ENCODE results near the gene ZC3HAV1L. TPM values are rescaled to one million over a fixed set of nuclear protein-coding genes. Genes with fewer than 3 reads are reported as not detected.
"Not testable (repeated sequence)": the region's sequence is repeated elsewhere in the genome, so short reads cannot be mapped to it uniquely, and the experiment has no call there.

ZC3HAV1L gene
- total and polyA plus RNA-seq, 4 donors = 0.51 to 17.5 (median 4.0) TPM

GRCh38 chr7:139034336-139034735 is 1.5 kb downstream of the ZC3HAV1L start:
- ATAC-seq (ENCODE audit: low FRiP score) = no peak
- Histone ChIP-seq H3K4me3 (ENCODE audit: low read length in 2 of 2) (no peak overlapping the region), H3K27ac (ENCODE audit: low read depth in 1 of 2, low read length in 2 of 2) (no peak overlapping the region), H3K36me3 (ENCODE audit: control insufficient read depth in 1 of 2, insufficient read depth in 2 of 2, low read length in 1 of 2) (no peaks in the 10 kb centered on the region), H3K9me3 (ENCODE audit: control insufficient read depth, low read length) (no peaks in the 10 kb centered on the region), H3K4me1 (ENCODE audit: control insufficient read depth in 1 of 2, insufficient read depth in 2 of 2, low read length in 2 of 2) (no peaks in the 10 kb centered on the region), H3K27me3 (ENCODE audit: control insufficient read depth in 1 of 2, insufficient read depth in 2 of 2, low read length in 1 of 2) (no peaks in the 10 kb centered on the region)
- DNase-seq = no peak
- 90 to 91% methylated on average over 5 of the region's 5 CpGs for WGBS, 2 donors
- intact Hi-C loops (cut with DNase I) = no loop called here

DNA sequence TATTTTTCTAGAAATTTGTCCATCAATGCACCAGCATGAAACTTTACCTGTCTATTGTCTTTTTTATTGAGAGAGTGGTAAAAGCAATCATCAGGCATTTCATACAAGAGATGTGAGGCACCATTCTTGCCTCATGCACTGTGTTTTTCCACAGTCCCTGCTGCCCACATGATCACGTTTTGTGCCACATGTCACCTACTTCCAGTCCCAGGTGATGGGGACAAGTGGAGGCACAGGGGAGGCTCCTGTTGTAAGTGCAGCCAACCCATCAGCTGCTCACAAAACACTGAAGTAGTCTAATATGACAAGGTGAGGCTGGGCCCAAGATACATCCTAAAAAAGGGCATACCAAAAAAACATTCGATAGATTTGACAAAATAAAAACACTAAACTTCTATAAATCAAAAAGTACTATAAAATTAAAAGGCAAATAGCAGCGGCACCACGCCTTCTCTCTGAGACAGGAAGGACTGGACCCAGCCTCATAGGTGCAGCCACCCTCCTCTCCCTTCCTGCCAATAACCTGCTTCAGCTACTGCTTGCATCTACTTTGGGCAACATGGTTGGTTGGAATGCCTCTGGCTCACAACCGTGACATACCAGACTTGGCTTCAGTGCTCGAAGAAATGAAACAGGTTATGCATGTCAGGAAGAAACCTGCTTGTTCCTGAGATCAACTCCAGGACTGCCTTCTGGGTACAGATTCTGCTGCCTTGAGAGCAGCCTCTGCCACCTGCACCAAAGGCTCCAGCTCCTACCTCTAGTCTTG is 2.3 kb downstream of the ZC3HAV1L start:
- ATAC-seq (ENCODE audit: low FRiP score) (no peak), DNase-seq (no peak)
- no peak overlapping the region for H3K4me3 ChIP-seq (ENCODE audit: low read length in 2 of 2)
- WGBS, 2 donors = 79 to 80% methylated on average over 6 of the region's 6 CpGs
- no peaks in the 10 kb centered on the region for H3K9me3 ChIP-seq (ENCODE audit: control insufficient read depth, low read length)
- H3K27ac ChIP-seq (ENCODE audit: low read depth in 1 of 2, low read length in 2 of 2) = no peak overlapping the region
- intact Hi-C loops (cut with DNase I) = no loop called here
- H3K4me1 ChIP-seq (ENCODE audit: control insufficient read depth in 1 of 2, insufficient read depth in 2 of 2, low read length in 2 of 2) = no peaks in the 10 kb centered on the region
- no peaks in the 10 kb centered on the region for H3K27me3 ChIP-seq (ENCODE audit: control insufficient read depth in 1 of 2, insufficient read depth in 2 of 2, low read length in 1 of 2)
- H3K36me3 ChIP-seq (ENCODE audit: control insufficient read depth in 1 of 2, insufficient read depth in 2 of 2, low read length in 1 of 2) = no peaks in the 10 kb centered on the region

GRCh38 chr7:139032473-139032872 is 3.4 kb downstream of the ZC3HAV1L start:
- H3K9me3 ChIP-seq (ENCODE audit: control insufficient read depth, low read length) = no peaks in the 10 kb centered on the region
- H3K27ac ChIP-seq (ENCODE audit: low read depth in 1 of 2, low read length in 2 of 2) = no peak overlapping the region
- no peaks in the 10 kb centered on the region for H3K27me3 ChIP-seq (ENCODE audit: control insufficient read depth in 1 of 2, insufficient read depth in 2 of 2, low read length in 1 of 2)
- WGBS, 2 donors = 94 to 95% methylated on average over 4 of the region's 4 CpGs
- DNase-seq (no peak), ATAC-seq (ENCODE audit: low FRiP score) (no peak)
- H3K4me1 ChIP-seq (ENCODE audit: control insufficient read depth in 1 of 2, insufficient read depth in 2 of 2, low read length in 2 of 2) = no peaks in the 10 kb centered on the region
- H3K36me3 ChIP-seq (ENCODE audit: control insufficient read depth in 1 of 2, insufficient read depth in 2 of 2, low read length in 1 of 2) = no peaks in the 10 kb centered on the region
- intact Hi-C loops (cut with DNase I) = no loop called here
- no peak overlapping the region for H3K4me3 ChIP-seq (ENCODE audit: low read length in 2 of 2)

DNA sequence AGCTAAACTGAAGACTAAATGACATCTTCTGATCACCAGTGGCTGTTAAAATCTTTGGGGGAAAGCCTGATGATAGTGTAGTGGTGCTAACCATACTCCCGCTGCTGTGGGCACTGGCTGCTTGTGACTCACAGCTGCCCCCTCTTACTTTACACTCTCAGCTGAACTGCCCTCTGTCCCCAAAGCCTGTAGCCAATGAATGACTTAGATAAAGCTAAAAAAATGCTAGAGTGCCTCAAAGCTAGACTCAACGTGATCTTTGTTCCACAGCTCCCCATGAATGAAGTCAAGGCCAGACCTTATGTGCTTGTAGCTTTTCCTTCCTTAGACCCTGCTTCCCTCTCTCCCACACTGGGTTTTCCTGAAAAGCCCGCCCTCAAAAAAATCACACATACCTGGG is 6.5 kb downstream of the ZC3HAV1L start:
- peaks cover 0 to 1% of the 10 kb centered on the region in 2 donors for H3K36me3 ChIP-seq (ENCODE audit: control insufficient read depth in 1 of 2, insufficient read depth in 2 of 2, low read length in 1 of 2)
- intact Hi-C loops (cut with DNase I) = no loop called here
- 92 to 94% methylated on average over 3 of the region's 3 CpGs for WGBS, 2 donors
- no peak overlapping the region for H3K4me3 ChIP-seq (ENCODE audit: low read length in 2 of 2)
- ATAC-seq (ENCODE audit: low FRiP score) (no peak), DNase-seq (no peak)
- H3K4me1 ChIP-seq (ENCODE audit: control insufficient read depth in 1 of 2, insufficient read depth in 2 of 2, low read length in 2 of 2) = no peaks in the 10 kb centered on the region
- no peaks in the 10 kb centered on the region for H3K27me3 ChIP-seq (ENCODE audit: control insufficient read depth in 1 of 2, insufficient read depth in 2 of 2, low read length in 1 of 2)
- H3K9me3 ChIP-seq (ENCODE audit: control insufficient read depth, low read length) = no peaks in the 10 kb centered on the region
- no peak overlapping the region for H3K27ac ChIP-seq (ENCODE audit: low read depth in 1 of 2, low read length in 2 of 2)

DNA sequence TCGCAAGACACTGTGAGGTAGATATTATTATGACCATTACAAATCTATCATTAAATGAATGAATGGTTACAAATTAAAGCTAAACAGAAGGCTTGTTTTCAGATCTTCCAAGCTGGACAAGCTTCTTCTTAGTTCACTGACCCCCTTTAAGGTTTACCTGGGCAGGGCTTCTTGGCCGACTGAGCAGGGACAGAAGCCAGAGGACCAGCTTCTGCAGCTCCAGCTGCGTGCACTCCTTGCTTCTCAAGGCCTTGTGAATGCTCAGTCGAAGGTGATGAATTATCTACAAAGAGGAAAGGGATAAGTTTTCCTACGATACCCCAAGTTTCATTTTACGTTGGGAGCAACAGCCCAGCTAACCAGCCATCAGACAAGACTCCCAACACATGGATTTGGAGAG is 9.3 kb downstream of the ZC3HAV1L start:
- WGBS, 2 donors = 89 to 91% methylated on average over 6 of the region's 6 CpGs
- Histone ChIP-seq H3K4me1 (ENCODE audit: control insufficient read depth in 1 of 2, insufficient read depth in 2 of 2, low read length in 2 of 2) (no peaks in the 10 kb centered on the region), H3K27ac (ENCODE audit: low read depth in 1 of 2, low read length in 2 of 2) (no peak overlapping the region), H3K4me3 (ENCODE audit: low read length in 2 of 2) (no peak overlapping the region), H3K27me3 (ENCODE audit: control insufficient read depth in 1 of 2, insufficient read depth in 2 of 2, low read length in 1 of 2) (no peaks in the 10 kb centered on the region), H3K9me3 (ENCODE audit: control insufficient read depth, low read length) (no peaks in the 10 kb centered on the region), H3K36me3 (ENCODE audit: control insufficient read depth in 1 of 2, insufficient read depth in 2 of 2, low read length in 1 of 2) (peaks cover 0 to 1% of the 10 kb centered on the region in 2 donors)
- ATAC-seq (ENCODE audit: low FRiP score) (no peak), DNase-seq (no peak)
- intact Hi-C loops (cut with DNase I) = no loop called here

DNA sequence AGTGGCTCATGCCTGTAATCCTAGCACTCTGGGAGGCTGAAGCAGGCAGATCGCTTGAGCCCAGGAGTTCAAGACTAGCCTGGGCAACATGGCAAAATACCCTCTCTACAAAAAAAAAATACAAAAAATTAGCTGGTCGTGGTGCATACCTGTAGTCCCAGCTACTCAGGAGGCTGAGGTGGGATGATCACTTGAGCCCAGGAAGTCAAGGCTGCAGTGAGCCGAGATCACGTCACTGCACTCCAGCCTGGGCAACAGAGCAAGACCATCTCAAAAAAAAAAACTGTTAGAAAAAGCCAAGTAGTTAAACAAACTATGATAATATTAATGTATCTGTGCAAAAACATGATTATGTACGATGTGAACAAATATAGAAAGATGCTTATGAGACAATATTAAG is 10.0 kb downstream of the ZC3HAV1L start:
- ATAC-seq (ENCODE audit: low FRiP score); H3K27me3 ChIP-seq (ENCODE audit: control insufficient read depth in 1 of 2, insufficient read depth in 2 of 2, low read length in 1 of 2); H3K4me3 ChIP-seq (ENCODE audit: low read length in 2 of 2); H3K27ac ChIP-seq (ENCODE audit: low read depth in 1 of 2, low read length in 2 of 2); intact Hi-C loops (cut with DNase I); DNase-seq; H3K36me3 ChIP-seq (ENCODE audit: control insufficient read depth in 1 of 2, insufficient read depth in 2 of 2, low read length in 1 of 2); H3K4me1 ChIP-seq (ENCODE audit: control insufficient read depth in 1 of 2, insufficient read depth in 2 of 2, low read length in 2 of 2); H3K9me3 ChIP-seq (ENCODE audit: control insufficient read depth, low read length): not testable (repeated sequence)
- WGBS, 2 donors = 86 to 91% methylated on average over 5 of the region's 5 CpGs

GRCh38 chr7:139023076-139023475 is 12.8 kb downstream of the ZC3HAV1L start:
- intact Hi-C loops (cut with DNase I) = no loop called here
- Histone ChIP-seq H3K36me3 (ENCODE audit: control insufficient read depth in 1 of 2, insufficient read depth in 2 of 2, low read length in 1 of 2) (peaks cover 0 to 1% of the 10 kb centered on the region in 2 donors), H3K4me3 (ENCODE audit: low read length in 2 of 2) (no peak overlapping the region), H3K4me1 (ENCODE audit: control insufficient read depth in 1 of 2, insufficient read depth in 2 of 2, low read length in 2 of 2) (no peaks in the 10 kb centered on the region), H3K27me3 (ENCODE audit: control insufficient read depth in 1 of 2, insufficient read depth in 2 of 2, low read length in 1 of 2) (no peaks in the 10 kb centered on the region), H3K27ac (ENCODE audit: low read depth in 1 of 2, low read length in 2 of 2) (no peak overlapping the region), H3K9me3 (ENCODE audit: control insufficient read depth, low read length) (no peaks in the 10 kb centered on the region)
- DNase-seq (no peak), ATAC-seq (ENCODE audit: low FRiP score) (no peak)
- WGBS, 2 donors = 44 to 63% methylated on average over 5 of the region's 5 CpGs

GRCh38 chr7:139022286-139022685 is 13.6 kb downstream of the ZC3HAV1L start:
- no peak overlapping the region for H3K4me3 ChIP-seq (ENCODE audit: low read length in 2 of 2)
- WGBS, 2 donors = 72 to 85% methylated on average over 4 of the region's 4 CpGs
- no peaks in the 10 kb centered on the region for H3K9me3 ChIP-seq (ENCODE audit: control insufficient read depth, low read length)
- H3K36me3 ChIP-seq (ENCODE audit: control insufficient read depth in 1 of 2, insufficient read depth in 2 of 2, low read length in 1 of 2) = peaks cover 0 to 1% of the 10 kb centered on the region in 2 donors
- intact Hi-C loops (cut with DNase I) = no loop called here
- no peaks in the 10 kb centered on the region for H3K4me1 ChIP-seq (ENCODE audit: control insufficient read depth in 1 of 2, insufficient read depth in 2 of 2, low read length in 2 of 2)
- ATAC-seq (ENCODE audit: low FRiP score) = no peak
- no peak overlapping the region for H3K27ac ChIP-seq (ENCODE audit: low read depth in 1 of 2, low read length in 2 of 2)
- no peaks in the 10 kb centered on the region for H3K27me3 ChIP-seq (ENCODE audit: control insufficient read depth in 1 of 2, insufficient read depth in 2 of 2, low read length in 1 of 2)
- no peak for DNase-seq

DNA sequence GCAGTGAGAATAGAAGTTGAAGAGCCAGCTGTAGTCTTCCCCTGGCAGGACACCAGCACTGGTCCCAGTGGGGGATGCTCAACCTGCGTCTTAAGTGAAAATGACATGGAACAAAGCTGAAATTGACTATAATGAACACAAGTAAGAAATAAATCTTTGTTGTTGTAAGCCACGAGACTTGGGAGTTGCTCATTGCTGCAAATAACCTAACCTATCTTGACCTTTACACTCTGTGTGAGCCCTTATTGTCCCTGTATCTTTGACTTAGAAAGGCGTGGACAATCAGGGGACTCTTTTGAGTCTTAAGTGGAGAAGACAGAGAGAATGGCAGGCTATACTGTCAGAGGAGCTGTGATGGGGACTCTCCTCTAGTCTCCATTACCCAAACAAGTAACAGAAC is 16.9 kb downstream of the ZC3HAV1L start:
- H3K27me3 ChIP-seq (ENCODE audit: control insufficient read depth in 1 of 2, insufficient read depth in 2 of 2, low read length in 1 of 2) = no peaks in the 10 kb centered on the region
- WGBS, 2 donors = 80 to 84% methylated on average over 3 of the region's 3 CpGs
- no peak overlapping the region for H3K27ac ChIP-seq (ENCODE audit: low read depth in 1 of 2, low read length in 2 of 2)
- H3K4me1 ChIP-seq (ENCODE audit: control insufficient read depth in 1 of 2, insufficient read depth in 2 of 2, low read length in 2 of 2) = no peaks in the 10 kb centered on the region
- H3K4me3 ChIP-seq (ENCODE audit: low read length in 2 of 2) = no peak overlapping the region
- intact Hi-C loops (cut with DNase I) = loop anchor here in 1 of 2 donors (5.0 kb wide), 1 partner anchor 58 kb away; no protein-coding TSS in a partner anchor
- no peaks in the 10 kb centered on the region for H3K9me3 ChIP-seq (ENCODE audit: control insufficient read depth, low read length)
- no peak for ATAC-seq (ENCODE audit: low FRiP score)
- H3K36me3 ChIP-seq (ENCODE audit: control insufficient read depth in 1 of 2, insufficient read depth in 2 of 2, low read length in 1 of 2) = no peaks in the 10 kb centered on the region
- DNase-seq = no peak
